Left ventricle myocardium inferior (tissue), 1 donor: ENCODE data around the gene MYCBPAP. TPM values are rescaled to one million over a fixed set of nuclear protein-coding genes. Genes with fewer than 3 reads are reported as not detected.

Source experiments
- DNase-seq: peaks from one replicate; pipeline ENCODE4 v3.0.0-alpha.2; 2020
- H3K27ac ChIP-seq: fragments of 200-600 bp; replicated peaks from 2 replicates; pipeline ENCODE4 v1.8.0; 2021
- H3K27me3 ChIP-seq: fragments of 200-600 bp; 2 replicates; pipeline ENCODE4 v1.8.0; 2021; ENCODE audit warnings: low read depth
- H3K36me3 ChIP-seq: fragments of 200-600 bp; 2 replicates; pipeline ENCODE4 v1.8.0; 2021
- H3K4me1 ChIP-seq: fragments of 200-600 bp; 2 replicates; pipeline ENCODE4 v1.8.0; 2021
- H3K4me3 ChIP-seq: fragments of 200-600 bp; 2 replicates; pipeline ENCODE4 v1.8.0; 2021; ENCODE audit warnings: mild to moderate bottlenecking, moderate library complexity
- H3K9me3 ChIP-seq: fragments of 200-600 bp; replicated peaks from 2 replicates; pipeline ENCODE4 v1.8.0; 2021
- intact Hi-C: fragments of 100-400 bp; cut with micrococcal nuclease; formaldehyde crosslinking; loops from one replicate; pipeline ENCODE4 v1.11.0; 2022
- total RNA-seq: library from RNA; stranded (reverse); fragmentation: NEBNext Ultra II Directional; extraction: Animal tissue kit (Norgen Biotek cat#: 25700); gene quantifications from one replicate; pipeline ENCODE4 v1.2.1, GENCODE V29; 2021
- TF ChIP-seq, protein P1 (sequence below): fragments of 200-600 bp; IDR thresholded peaks from 2 replicates; pipeline ENCODE4 v1.8.0; 2021; ENCODE audit warnings: antibody characterized with exemption, mild to moderate bottlenecking, borderline replicate concordance
- donor health status: DM: no; HTN: yes; CAD: no; lungs with severe emphysema.

MYCBPAP gene
- total RNA-seq, 1 donor from 2014 or later = 0.82 TPM

DNA sequence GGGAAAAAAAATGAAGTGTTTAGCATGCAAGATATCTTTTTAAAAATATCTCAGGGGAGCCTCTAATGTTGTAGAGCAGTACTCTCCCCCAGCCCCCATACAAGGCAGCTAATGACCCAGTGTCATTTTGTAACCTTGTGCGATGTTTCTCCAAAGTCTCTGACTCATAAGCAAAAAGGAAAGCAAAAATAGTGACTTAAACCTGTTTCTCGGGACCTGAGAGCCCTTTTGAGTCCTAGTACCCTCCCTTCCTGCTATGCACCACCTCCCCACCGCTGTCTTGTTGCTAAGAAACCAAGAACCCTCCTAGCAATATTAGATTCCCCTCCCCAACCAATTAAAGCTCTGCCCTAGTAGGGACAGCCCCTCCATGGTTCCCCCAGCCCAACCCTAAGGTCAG is 2.8 kb downstream of the MYCBPAP start:
- DNase-seq = no peak
- no peaks in the 10 kb centered on the region for H3K27me3 ChIP-seq
- H3K9me3 ChIP-seq = no peaks in the 10 kb centered on the region
- H3K4me1 ChIP-seq = peaks cover 46% of the 10 kb centered on the region
- intact Hi-C loops = no loop called here
- no peaks in the 10 kb centered on the region for H3K36me3 ChIP-seq
- peak overlapping the region; percentile 29 for H3K27ac ChIP-seq
- TF ChIP-seq, protein P1, sequence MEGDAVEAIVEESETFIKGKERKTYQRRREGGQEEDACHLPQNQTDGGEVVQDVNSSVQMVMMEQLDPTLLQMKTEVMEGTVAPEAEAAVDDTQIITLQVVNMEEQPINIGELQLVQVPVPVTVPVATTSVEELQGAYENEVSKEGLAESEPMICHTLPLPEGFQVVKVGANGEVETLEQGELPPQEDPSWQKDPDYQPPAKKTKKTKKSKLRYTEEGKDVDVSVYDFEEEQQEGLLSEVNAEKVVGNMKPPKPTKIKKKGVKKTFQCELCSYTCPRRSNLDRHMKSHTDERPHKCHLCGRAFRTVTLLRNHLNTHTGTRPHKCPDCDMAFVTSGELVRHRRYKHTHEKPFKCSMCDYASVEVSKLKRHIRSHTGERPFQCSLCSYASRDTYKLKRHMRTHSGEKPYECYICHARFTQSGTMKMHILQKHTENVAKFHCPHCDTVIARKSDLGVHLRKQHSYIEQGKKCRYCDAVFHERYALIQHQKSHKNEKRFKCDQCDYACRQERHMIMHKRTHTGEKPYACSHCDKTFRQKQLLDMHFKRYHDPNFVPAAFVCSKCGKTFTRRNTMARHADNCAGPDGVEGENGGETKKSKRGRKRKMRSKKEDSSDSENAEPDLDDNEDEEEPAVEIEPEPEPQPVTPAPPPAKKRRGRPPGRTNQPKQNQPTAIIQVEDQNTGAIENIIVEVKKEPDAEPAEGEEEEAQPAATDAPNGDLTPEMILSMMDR = no peak
- no peak overlapping the region for H3K4me3 ChIP-seq

DNA sequence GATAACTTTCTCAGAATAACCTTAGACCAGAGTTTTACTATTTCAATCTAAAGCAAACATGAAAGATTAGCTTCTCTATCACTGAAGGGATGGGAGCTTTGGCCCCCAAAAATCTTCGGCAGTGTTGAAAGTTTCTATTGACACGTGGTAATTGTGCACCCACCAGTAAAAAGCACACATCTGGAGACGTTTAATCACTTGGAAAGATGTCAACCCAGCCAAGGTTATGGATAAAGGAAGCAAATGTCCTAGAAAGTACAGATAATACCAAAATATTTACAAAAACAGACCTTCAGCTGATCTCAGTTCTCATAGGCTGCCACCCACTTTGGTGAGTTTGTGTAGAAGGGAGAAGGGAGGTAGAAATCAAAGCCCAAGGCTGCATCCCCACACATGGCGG is 5.3 kb downstream of the MYCBPAP start:
- H3K27me3 ChIP-seq = no peaks in the 10 kb centered on the region
- H3K4me3 ChIP-seq = no peak overlapping the region
- TF ChIP-seq, protein P1 = no peak
- no peak for DNase-seq
- intact Hi-C loops = no loop called here
- H3K36me3 ChIP-seq = no peaks in the 10 kb centered on the region
- H3K27ac ChIP-seq = no peak overlapping the region
- peaks cover 51% of the 10 kb centered on the region for H3K4me1 ChIP-seq
- H3K9me3 ChIP-seq = no peaks in the 10 kb centered on the region

DNA sequence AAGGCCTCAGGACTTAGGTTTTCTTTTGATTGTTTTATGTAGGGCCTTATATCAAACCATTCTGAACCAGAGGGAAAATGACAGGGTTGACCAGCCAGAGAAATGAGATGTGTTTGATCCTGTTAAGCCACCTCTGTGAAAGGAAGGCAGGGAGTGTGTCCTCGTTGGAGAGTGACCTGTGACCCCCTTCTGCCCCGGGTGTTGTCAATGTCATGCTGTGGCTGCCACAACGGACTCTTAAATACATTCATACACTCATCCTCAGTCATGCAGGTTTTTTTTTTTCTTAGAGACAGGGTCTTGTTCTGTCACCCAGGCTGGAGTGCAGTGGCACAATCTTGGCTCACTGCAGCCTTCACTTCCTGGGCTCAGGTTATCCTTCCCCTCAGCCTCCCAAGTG is 6.1 kb downstream of the MYCBPAP start:
- Histone ChIP-seq H3K9me3 (no peaks in the 10 kb centered on the region), H3K27ac (no peak overlapping the region), H3K27me3 (no peaks in the 10 kb centered on the region)

DNA sequence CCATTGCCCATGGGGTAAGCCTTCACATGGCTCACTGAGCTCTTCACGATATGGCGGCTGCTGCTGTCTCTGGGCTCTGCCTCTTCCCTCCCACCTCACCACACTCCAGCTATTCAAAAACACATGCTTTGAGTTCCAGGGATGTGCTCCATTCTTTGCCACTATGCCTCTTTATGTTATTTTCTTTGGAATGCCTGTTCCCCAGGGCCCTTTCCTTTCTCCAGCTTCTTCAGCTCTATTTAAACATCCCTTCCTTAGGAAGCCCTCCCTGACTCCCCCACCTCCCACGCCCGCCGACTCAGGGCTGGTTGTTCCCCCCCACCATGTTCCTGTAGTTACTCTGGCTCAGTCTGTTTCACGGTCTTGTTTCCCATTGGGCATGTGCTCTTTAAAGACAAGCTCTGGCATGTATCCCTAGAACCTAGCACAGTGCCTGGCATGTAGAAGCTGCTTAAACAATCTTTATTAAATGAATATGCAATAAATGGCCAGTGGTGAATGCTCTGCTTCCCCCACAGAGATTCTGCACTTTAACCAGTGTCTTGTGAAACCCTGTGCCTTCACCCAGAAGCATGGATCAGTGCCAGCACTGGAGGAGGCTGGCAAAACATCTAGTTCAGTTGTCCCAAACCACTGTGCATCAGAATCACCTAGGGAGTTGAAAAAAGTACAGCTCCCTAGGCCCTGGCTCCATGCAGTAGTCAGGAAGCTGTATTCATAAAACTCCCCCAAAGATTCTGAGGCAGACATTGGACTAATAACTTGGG is 6.9 kb downstream of the MYCBPAP start:
- H3K27ac ChIP-seq = peak overlapping the region; percentile 47
- H3K27me3 ChIP-seq = no peaks in the 10 kb centered on the region
- no peak overlapping the region for H3K4me3 ChIP-seq
- no peaks in the 10 kb centered on the region for H3K36me3 ChIP-seq
- TF ChIP-seq, protein P1 = no peak
- DNase-seq = peak; percentile 42
- H3K4me1 ChIP-seq = peaks cover 43% of the 10 kb centered on the region
- no peaks in the 10 kb centered on the region for H3K9me3 ChIP-seq
- intact Hi-C loops = no loop called here

More for the DNA sequence above, 6.1 kb downstream of the MYCBPAP start:
- no peak for DNase-seq
- TF ChIP-seq, protein P1 = no peak
- intact Hi-C loops = no loop called here
- no peak overlapping the region for H3K4me3 ChIP-seq
- peaks cover 43% of the 10 kb centered on the region for H3K4me1 ChIP-seq
- H3K36me3 ChIP-seq = no peaks in the 10 kb centered on the region

DNA sequence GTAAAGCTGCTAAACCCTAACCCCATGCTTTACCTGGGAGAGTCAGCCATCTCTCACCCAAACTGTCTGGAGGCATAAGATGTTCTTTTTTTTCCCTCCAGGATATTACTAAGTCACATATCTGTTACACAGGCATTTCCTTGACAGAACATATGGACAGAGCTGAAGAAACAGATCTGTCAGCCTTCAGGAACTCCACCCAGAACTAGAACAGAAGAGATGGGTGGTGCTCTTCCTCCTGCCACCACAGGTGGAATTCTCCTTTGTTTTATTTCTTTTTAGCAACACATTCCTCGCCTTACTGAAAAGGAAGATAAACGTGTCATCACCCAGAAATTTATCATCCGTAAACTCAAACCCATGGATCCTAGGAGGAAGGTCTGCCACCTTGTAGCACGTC is 8.8 kb downstream of the MYCBPAP start:
- no peak for DNase-seq
- no peaks in the 10 kb centered on the region for H3K36me3 ChIP-seq
- peaks cover 31% of the 10 kb centered on the region for H3K4me1 ChIP-seq
- no peaks in the 10 kb centered on the region for H3K9me3 ChIP-seq
- H3K4me3 ChIP-seq = no peak overlapping the region
- no peaks in the 10 kb centered on the region for H3K27me3 ChIP-seq
- TF ChIP-seq, protein P1 = no peak
- H3K27ac ChIP-seq = peak overlapping the region; percentile 62
- intact Hi-C loops = no loop called here
